ENCODE results near the gene INSL3. TPM values are rescaled to one million over a fixed set of nuclear protein-coding genes. Genes with fewer than 3 reads are reported as not detected.

Gene INSL3
- total and polyA plus RNA-seq, 2 of the 8 experiments (the other 6 are each of a cell fraction or from before 2014, with no cell fraction given), result 0.41 to 1.5 TPM

DNA sequence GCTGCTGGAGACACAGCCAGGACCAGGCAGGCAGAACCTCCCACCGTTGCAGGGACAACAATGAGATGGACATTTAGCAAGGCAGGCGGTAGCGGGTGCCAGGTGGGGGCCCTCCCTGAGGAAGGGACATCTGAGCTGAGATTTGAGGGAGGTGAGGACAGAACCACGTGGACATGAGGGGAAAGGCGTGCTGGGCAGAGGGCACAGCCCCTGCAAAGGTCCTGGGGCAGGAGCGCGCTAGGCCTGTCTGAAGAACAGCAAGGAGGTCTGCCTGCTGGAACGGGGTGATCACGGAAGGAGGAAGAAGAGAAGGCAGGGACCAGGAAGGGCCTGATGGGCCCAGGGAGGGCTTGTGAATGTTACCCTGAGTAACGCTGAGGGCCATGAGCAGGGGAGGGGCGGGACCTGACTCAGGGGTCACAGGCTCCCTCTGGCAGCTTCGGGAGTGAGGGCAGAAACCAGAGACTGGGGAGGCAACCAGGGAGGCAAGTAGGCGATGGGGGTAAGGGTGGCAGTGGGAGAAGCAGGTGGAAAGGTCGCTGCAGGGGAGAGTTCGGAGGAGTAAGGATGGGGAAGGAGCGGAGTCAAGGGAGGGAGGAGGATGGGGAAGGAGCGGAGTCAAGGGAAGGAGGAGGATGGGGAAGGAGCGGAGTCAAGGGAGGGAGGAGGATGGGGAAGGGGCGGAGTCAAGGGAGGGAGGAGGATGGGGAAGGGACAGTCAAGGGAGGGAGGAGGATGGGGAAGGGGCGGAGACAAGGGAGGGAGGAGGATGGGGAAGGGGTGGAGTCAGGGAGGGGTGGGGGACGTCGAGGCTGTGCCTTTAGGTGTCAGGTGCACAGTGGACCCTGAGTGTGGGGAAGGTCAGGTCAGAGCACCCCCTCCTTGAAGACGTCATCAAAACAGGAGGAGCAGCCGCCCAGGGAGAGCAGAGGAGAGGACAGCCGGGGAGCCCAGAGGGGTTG is 42.1 kb downstream of the INSL3 start (continued):
- TF ChIP-seq RNF2 (IDR thresholded peaks at IDR 0.05; ENCODE audit: borderline replicate concordance, low read depth, low read length, missing control alignments, poor library complexity, severe bottlenecking), result no peak
- TF ChIP-seq FOSL1 (IDR thresholded peaks at IDR 0.05; ENCODE audit: insufficient read depth, low read depth, low read length), result no peak
- no peak for TF ChIP-seq CTCF (IDR thresholded peaks at IDR 0.05; ENCODE audit: control extremely low read depth in 1 of 3, insufficient read depth in 1 of 3, low read depth in 1 of 3, low read length in 3 of 3)
- TF ChIP-seq SP1 (IDR thresholded peaks at IDR 0.05; ENCODE audit: low read depth, low read length), result peak; percentile 43; the same call in 1 of the 2 replicates
- TF ChIP-seq SRF (IDR thresholded peaks at IDR 0.05; ENCODE audit: low read depth, low read length), result no peak
- TF ChIP-seq CHD1 (IDR thresholded peaks at IDR 0.05; ENCODE audit: low read depth, low read length), result no peak
- peak; percentile 28 for TF ChIP-seq KDM4A (IDR thresholded peaks at IDR 0.05; ENCODE audit: low read depth, low read length, severe bottlenecking)
- 0 out of 4 replicates have a peak, but pooled peaks of 1 of the 2 experiments have one; percentile 15 for TF ChIP-seq SIN3A (conservative IDR thresholded peaks at IDR 0.05 in 1 of 2, IDR thresholded peaks at IDR 0.05 in 1 of 2; ENCODE audit: low read depth in 1 of 2, low read length in 2 of 2)
- TF ChIP-seq TBP (IDR thresholded peaks at IDR 0.05; ENCODE audit: low read depth, low read length), result no peak
- TF ChIP-seq USF2 (IDR thresholded peaks at IDR 0.05; ENCODE audit: low read length), result no peak
- no peak for TF ChIP-seq RFX5 (IDR thresholded peaks at IDR 0.05; ENCODE audit: borderline replicate concordance, low read depth, low read length)
- TF ChIP-seq CHD2 (IDR thresholded peaks at IDR 0.05; ENCODE audit: low read length), result no peak
- TF ChIP-seq NRF1 (IDR thresholded peaks at IDR 0.05; ENCODE audit: low read depth, low read length), result no peak
- no peak for TF ChIP-seq JUND (IDR thresholded peaks at IDR 0.05; ENCODE audit: low read length)
- TF ChIP-seq EGR1 (IDR thresholded peaks at IDR 0.05; ENCODE audit: borderline replicate concordance, low read depth, low read length), result peak; percentile 59; the same call in 1 of the 2 replicates
- TF ChIP-seq ZNF274 (IDR thresholded peaks at IDR 0.05; ENCODE audit: borderline replicate concordance, extremely low read depth, low read length), result no peak
- TF ChIP-seq RXRA (IDR thresholded peaks at IDR 0.05; ENCODE audit: insufficient read depth, low read depth, low read length), result no peak
- TF ChIP-seq CREB1 (IDR thresholded peaks at IDR 0.05), result peak; percentile 45; the same call in 1 of the 2 replicates
- TF ChIP-seq SUZ12 (IDR thresholded peaks at IDR 0.05; ENCODE audit: low read length), result no peak

All from H1 (cell line).